Body of pancreas (tissue), 4 donors: ENCODE results near the gene UST. TPM values are rescaled to one million over a fixed set of nuclear protein-coding genes. Genes with fewer than 3 reads are reported as not detected.
"Not testable (repeated sequence)": the region's sequence is repeated elsewhere in the genome, so short reads cannot be mapped to it uniquely, and the experiment has no call there.

Source experiments
- ATAC-seq: fragments of 150-250 bp; one replicate; pipeline ENCODE4 v1.9.1; 2016
- DNase-seq, 4 donors: peaks; one replicate each; pipeline ENCODE4 v3.0.0-alpha.2; 2019
- H3K27ac ChIP-seq, 4 donors: fragments of 200-600 bp; sonication (generic); 1 replicate in 3 of 4; 2 replicates in 1 of 4; pipeline versions ENCODE4 v1.5.1 to v1.6.1; 2016 to 2019; ENCODE audit warnings: mild to moderate bottlenecking in 1 of 4, mixed read lengths in 1 of 4, moderate library complexity in 1 of 4
- H3K27me3 ChIP-seq, 2 donors: fragments of 200-600 bp; sonication (generic); one replicate each; pipeline ENCODE4 v1.6.0; 2016; ENCODE audit warnings: mild to moderate bottlenecking in 1 of 2
- H3K36me3 ChIP-seq, 2 donors: fragments of 200-600 bp; sonication (generic); replicated peaks in 1 of 2; 2 replicates each; pipeline ENCODE4 v1.5.1; 2016; ENCODE audit warnings: low read depth in 2 of 2; ENCODE audit not compliant: insufficient read depth in 1 of 2
- H3K4me1 ChIP-seq: fragments of 200-600 bp; sonication (generic); one replicate; pipeline ENCODE4 v1.6.0; 2016
- H3K4me3 ChIP-seq, 2 donors: fragments of 200-600 bp; sonication (generic); 1 replicate in 1 of 2; 2 replicates in 1 of 2; pipeline ENCODE4 v1.5.1; 2016 to 2019
- H3K9me3 ChIP-seq, 3 donors: fragments of 200-600 bp; sonication (generic); 1 replicate in 2 of 3; 2 replicates in 1 of 3; pipeline ENCODE4 v1.5.1; 2016
- POLR2A ChIP-seq, 3 donors: fragments of 450-650 bp; IDR thresholded peaks; one replicate each; pipeline ENCODE4 v1.6.1; 2016; ENCODE audit warnings: antibody characterized with exemption in 3 of 3, mild to moderate bottlenecking in 2 of 3
- WGBS, 2 donors: methylation state at CpG; one replicate each; pipeline ENCODE4 v1.1.5; 2017; 5-methylcytosine and 5-hydroxymethylcytosine counted together
- intact Hi-C: fragments of 100-400 bp; cut with DNase I; formaldehyde crosslinking; loops from one replicate; pipeline ENCODE4 v1.15.1; 2023
- total RNA-seq, 2 donors: library from RNA; depleted of rRNA; stranded (reverse); fragments of >200 nt; gene quantifications; one replicate each; pipeline ENCODE4 v1.1.0, GENCODE V29; 2016
- TF ChIP-seq, protein P1 (sequence below), 7 experiments: fragments of 450-650 bp in 4 of 7; fragments of 200-600 bp in 3 of 7; sonication (generic) in 3 of 7; IDR thresholded peaks; one replicate each; pipeline ENCODE4 v1.5.1; 2016 to 2019; ENCODE audit warnings: antibody characterized with exemption in 7 of 7

UST gene
- total RNA-seq, 2 donors from 2014 or later: 11.4 to 28.3 TPM

DNA sequence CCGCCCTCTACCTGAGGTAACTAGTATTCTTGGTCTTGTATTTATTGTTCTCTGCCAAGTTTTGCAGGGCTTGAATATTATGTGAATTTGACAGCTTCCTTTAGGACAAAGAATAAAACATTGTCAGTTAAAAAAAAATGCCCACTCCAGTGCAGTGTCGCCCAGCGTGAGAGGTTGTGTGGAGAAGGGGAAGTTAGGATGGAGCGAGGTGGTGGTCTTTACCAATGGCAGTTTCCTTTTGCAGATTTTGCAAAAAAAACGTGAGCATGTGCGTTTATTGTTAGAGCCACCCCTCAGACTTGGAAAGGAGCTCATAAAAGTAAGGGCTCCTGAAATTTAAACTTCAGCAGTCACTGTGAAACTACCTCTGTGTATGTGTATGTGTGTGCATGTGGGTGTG is 28.3 kb downstream of the UST start:
- Histone ChIP-seq H3K36me3 (no peaks in the 10 kb centered on the region), H3K4me3 (no peak overlapping the region), H3K9me3 (no peaks in the 10 kb centered on the region), H3K27me3 (no peaks in the 10 kb centered on the region), H3K27ac (no peak overlapping the region), H3K4me1 (peaks cover 16% of the 10 kb centered on the region)
- 71 to 91% methylated on average over 6 of the region's 6 CpGs for WGBS, 2 donors
- intact Hi-C loops: no loop called here
- TF ChIP-seq POLR2A (IDR thresholded peaks at IDR 0.05): no peak
- TF ChIP-seq, protein P1, sequence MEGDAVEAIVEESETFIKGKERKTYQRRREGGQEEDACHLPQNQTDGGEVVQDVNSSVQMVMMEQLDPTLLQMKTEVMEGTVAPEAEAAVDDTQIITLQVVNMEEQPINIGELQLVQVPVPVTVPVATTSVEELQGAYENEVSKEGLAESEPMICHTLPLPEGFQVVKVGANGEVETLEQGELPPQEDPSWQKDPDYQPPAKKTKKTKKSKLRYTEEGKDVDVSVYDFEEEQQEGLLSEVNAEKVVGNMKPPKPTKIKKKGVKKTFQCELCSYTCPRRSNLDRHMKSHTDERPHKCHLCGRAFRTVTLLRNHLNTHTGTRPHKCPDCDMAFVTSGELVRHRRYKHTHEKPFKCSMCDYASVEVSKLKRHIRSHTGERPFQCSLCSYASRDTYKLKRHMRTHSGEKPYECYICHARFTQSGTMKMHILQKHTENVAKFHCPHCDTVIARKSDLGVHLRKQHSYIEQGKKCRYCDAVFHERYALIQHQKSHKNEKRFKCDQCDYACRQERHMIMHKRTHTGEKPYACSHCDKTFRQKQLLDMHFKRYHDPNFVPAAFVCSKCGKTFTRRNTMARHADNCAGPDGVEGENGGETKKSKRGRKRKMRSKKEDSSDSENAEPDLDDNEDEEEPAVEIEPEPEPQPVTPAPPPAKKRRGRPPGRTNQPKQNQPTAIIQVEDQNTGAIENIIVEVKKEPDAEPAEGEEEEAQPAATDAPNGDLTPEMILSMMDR (IDR thresholded peaks at IDR 0.05): no peak
- DNase-seq: no peak
- ATAC-seq: no peak

- 76 to 89% methylated on average over 15 of the region's 15 CpGs for WGBS, 2 donors
- H3K4me1 ChIP-seq: peaks cover 2% of the 10 kb centered on the region
- no peaks in the 10 kb centered on the region for H3K27me3 ChIP-seq
- intact Hi-C loops: no loop called here
- H3K36me3 ChIP-seq: no peaks in the 10 kb centered on the region
- no peak overlapping the region for H3K27ac ChIP-seq
- ATAC-seq (no peak), DNase-seq (no peak)
- no peak overlapping the region for H3K4me3 ChIP-seq
- H3K9me3 ChIP-seq: no peaks in the 10 kb centered on the region
- TF ChIP-seq, protein P1 (IDR thresholded peaks at IDR 0.05): no peak
- no peak for TF ChIP-seq POLR2A (IDR thresholded peaks at IDR 0.05)
These were observed 29.8 kb downstream of the UST start for GRCh38 chr6:148776321-148777308.

DNA sequence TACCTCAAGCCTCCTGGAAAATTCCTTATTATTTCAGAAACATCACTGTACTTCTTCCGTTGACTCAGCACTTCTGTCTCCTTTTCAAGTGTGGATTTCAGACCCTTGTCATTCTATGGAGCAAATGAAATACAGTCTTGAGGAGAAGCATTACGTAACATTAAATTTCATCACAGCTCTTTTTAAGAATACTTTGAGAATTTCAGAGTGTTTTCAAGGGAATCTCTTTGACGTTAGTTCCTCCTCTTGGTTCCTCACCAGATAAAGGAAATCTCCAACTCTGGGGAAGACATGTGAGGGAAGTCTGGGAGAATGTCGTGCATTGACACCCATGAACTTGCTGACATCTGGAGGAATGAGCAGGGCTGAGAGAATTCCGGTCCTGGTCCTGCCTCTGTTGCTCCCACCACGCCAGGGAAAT is 32.3 kb downstream of the UST start:
- no peak for DNase-seq
- Histone ChIP-seq H3K27ac (no peak overlapping the region), H3K4me1 (no peaks in the 10 kb centered on the region), H3K27me3 (no peaks in the 10 kb centered on the region), H3K9me3 (no peaks in the 10 kb centered on the region), H3K36me3 (no peaks in the 10 kb centered on the region), H3K4me3 (no peak overlapping the region)
- WGBS, 2 donors: 85 to 92% methylated on average over 6 of the region's 6 CpGs
- intact Hi-C loops: no loop called here
- TF ChIP-seq, protein P1 (IDR thresholded peaks at IDR 0.05): no peak
- TF ChIP-seq POLR2A (IDR thresholded peaks at IDR 0.05): no peak
- no peak for ATAC-seq

DNA sequence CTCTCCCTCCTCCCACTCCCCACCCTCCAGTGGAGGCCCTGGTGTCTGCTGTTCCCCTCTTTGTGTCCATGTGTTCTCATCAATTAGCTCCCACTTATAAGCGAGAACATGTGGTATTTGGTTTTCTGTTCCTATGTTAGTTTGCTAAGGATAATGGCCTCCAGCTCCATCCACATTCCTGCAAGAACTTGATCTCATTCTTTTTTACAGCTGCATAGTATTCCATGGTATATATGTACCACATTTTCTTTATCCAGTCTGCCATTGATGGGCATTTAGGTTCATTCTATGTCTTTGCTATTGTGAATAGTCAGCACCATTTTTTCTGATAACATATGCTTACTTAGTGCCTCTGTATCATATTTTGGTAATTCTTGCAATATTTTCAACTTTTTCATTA is 33.6 kb downstream of the UST start:
- intact Hi-C loops, H3K4me3 ChIP-seq, DNase-seq, H3K27me3 ChIP-seq, H3K27ac ChIP-seq, H3K9me3 ChIP-seq, H3K36me3 ChIP-seq, ATAC-seq, H3K4me1 ChIP-seq: not testable (repeated sequence)
- WGBS, 2 donors: 97 to 100% methylated on average over 1 of the region's 1 CpG

DNA sequence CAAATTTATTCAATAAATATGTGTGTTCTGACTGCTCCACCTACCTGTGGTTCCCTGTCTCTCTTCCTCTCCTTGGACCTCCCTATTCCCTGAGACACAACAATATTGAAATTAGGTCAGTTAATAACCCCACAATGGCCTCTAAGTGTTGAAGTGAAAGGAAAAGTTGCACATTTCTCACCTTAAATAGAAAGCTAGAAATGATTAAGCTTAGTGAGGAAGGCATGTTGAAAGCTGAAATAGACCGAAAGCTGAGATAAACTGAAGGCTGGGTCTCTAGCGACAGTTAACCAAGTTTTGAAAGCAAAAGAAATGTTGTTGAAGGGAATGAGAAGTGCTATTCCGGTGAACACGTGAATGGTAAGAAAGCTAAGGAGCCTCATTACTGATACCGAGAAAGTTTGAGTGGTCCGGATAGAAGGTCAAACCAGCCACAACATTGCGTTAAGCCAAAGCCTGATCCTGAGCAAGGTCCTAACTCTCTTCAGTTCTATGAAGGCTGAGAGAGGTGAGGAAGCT is 34.1 kb downstream of the UST start:
- no peak for DNase-seq
- H3K4me3 ChIP-seq: no peak overlapping the region
- intact Hi-C loops: no loop called here
- no peaks in the 10 kb centered on the region for H3K36me3 ChIP-seq
- H3K9me3 ChIP-seq: no peaks in the 10 kb centered on the region
- H3K27me3 ChIP-seq: no peaks in the 10 kb centered on the region
- H3K4me1 ChIP-seq: peaks cover 5% of the 10 kb centered on the region
- WGBS, 2 donors: 80 to 93% methylated on average over 7 of the region's 7 CpGs
- H3K27ac ChIP-seq: no peak overlapping the region
- TF ChIP-seq, protein P1 (IDR thresholded peaks at IDR 0.05): no peak
- no peak for TF ChIP-seq POLR2A (IDR thresholded peaks at IDR 0.05)
- no peak for ATAC-seq
